Stomach smooth muscle (tissue), 2 donors: ENCODE data around the gene YPEL5.
"Not testable (repeated sequence)": the region's sequence is repeated elsewhere in the genome, so short reads cannot be mapped to it uniquely, and the experiment has no call there.

Source experiments
- H3K27ac ChIP-seq: one replicate; pipeline ENCODE4 v1.7.0; 2013; ENCODE audit warnings: mild to moderate bottlenecking, low read length, inconsistent platforms
- H3K27me3 ChIP-seq, 2 donors: one replicate each; pipeline ENCODE4 v1.7.0; 2013; ENCODE audit warnings: low read length in 2 of 2; ENCODE audit not compliant: insufficient read depth in 2 of 2, control insufficient read depth in 1 of 2
- H3K36me3 ChIP-seq, 2 donors: one replicate each; pipeline ENCODE4 v1.7.0; 2013; ENCODE audit warnings: low read length in 2 of 2; ENCODE audit not compliant: control insufficient read depth in 2 of 2, insufficient read depth in 2 of 2
- H3K4me1 ChIP-seq: one replicate; pipeline ENCODE4 v1.7.0; 2013; ENCODE audit warnings: low read length; ENCODE audit not compliant: control insufficient read depth, insufficient read depth
- H3K4me3 ChIP-seq, 2 donors: one replicate each; pipeline ENCODE4 v1.7.0; 2013; ENCODE audit warnings: low read length in 2 of 2
- H3K9ac ChIP-seq, 2 donors: one replicate each; pipeline ENCODE4 v1.7.0; 2013; ENCODE audit warnings: low read length in 2 of 2, mild to moderate bottlenecking in 1 of 2
- H3K9me3 ChIP-seq, 2 donors: one replicate each; pipeline ENCODE4 v1.7.0; 2013; ENCODE audit warnings: low read length in 2 of 2; ENCODE audit not compliant: control insufficient read depth in 2 of 2
- donor health status: healthy.
- donor health status: Pancreatic carcinoma.

YPEL5 gene

DNA sequence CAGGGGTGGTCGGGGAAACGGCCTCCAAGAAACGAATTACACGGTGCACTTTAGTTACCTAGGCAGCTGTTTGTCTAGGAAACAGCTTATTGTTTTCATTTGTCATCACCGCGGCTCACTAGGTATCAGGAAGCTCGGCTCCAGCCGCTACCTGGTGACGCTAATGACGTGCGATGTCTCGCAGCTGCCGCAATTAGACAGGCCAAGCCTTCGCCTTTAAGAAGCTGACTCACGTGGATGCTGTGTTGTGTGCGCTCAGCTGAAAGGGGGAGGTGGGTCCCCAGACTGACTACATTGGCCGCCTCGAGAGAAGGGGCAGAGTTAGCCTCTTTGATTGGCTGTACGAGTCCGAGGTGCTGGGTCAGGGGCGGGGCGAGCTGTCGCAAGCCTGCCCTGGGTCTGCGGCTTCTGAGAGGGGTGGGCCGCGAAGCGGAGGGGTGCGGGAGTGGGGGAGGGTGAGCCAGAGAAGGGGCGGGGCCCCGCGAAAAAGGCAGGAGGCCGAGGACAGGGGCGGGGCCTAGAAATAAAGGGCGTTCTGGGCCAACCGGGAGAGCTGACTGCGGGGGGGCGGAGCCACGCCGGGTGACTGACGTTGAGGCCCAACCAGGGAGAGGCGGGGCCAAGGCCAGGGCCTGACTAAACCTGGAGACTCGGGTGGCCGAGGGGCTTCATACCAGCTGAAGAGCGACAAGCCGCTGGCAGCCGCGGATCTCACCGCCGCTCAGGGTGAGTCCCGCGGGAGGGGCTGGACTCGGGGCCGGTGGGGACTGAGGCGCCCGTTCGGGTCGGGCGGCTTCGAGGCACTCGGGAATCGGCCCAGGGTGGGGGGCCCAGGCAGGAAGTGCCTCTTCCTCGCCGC is at the start of gene YPEL5:
Gene YPEL5 (plus strand): TSS at position 671 of the 859 bp plus-strand sequence. CDS start 9,645 bp downstream, outside the sequence.
- Histone ChIP-seq H3K9ac (peak within 1 kb of the TSS; percentile 90 to 93), H3K4me3 (peak within 1 kb of the TSS; percentile 79 to 85), H3K36me3 (no peaks in the 10 kb centered on the region), H3K27me3 (no peaks in the 10 kb centered on the region), H3K4me1 (peaks cover 21% of the 10 kb centered on the region), H3K27ac (peak within 1 kb of the TSS; percentile 84), H3K9me3 (no peaks in the 10 kb centered on the region)

DNA sequence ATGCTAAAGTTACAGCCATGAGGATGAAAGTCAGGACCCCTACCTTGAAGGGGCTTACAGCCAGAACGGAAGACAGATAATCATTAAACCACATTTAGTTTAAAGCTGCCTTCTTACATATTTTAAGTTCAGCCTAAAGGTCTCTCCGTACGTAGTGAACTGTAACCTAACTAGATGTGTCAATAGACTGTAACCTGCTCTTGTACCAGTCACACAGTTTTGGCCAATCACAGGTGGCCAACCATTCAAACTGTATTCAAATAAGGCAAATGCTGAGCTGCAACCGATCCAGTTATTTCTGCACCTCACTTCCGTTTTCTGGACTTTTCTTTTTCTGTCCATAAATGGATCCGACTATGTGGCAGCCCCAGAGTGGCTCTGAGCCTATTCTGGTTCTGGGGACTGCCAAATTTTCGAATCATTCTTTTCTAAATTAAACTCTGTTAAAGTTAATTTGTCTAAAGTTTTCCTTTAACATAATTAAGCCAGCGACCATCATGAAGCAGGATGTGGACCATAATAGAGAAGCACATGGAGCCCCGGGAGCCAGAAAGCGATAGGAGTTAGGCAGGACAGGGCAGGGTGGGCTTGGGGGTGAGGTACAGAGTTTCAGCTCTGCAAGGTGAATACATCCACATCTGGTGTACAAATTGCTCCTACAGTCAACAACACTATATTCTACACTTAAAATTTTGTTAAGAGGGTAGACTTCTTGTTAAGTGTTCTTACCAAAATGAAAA is 48.4 kb upstream of the YPEL5 start:
- Histone ChIP-seq H3K9me3 (no peaks in the 10 kb centered on the region), H3K27me3 (peaks cover 3 to 7% of the 10 kb centered on the region in 2 donors), H3K36me3 (no peaks in the 10 kb centered on the region), H3K9ac (no peak overlapping the region), H3K4me3 (no peak overlapping the region), H3K4me1 (no peaks in the 10 kb centered on the region), H3K27ac (no peak overlapping the region)

DNA sequence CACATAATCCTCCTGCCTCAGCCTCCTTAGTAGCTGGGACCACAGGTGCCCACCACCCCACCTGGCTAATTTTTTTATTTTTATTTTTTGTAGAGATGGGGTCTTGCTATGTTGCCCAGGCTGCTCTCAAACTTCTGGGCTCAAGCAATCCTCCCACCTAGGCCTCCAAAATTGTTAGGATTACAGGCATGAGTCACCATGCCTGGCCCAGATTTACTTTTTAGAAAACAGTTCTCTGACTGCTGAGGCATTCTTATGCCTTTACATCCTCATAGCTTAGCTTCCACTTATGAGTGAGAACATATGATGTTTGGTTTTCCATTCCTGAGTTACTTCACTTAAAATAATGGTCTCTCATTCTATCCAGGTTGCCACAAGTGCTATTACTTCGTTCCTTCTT is 47.4 kb upstream of the YPEL5 start:
- not testable (repeated sequence) for H3K36me3 ChIP-seq, H3K27me3 ChIP-seq, H3K4me1 ChIP-seq, H3K4me3 ChIP-seq, H3K27ac ChIP-seq, H3K9me3 ChIP-seq, H3K9ac ChIP-seq

DNA sequence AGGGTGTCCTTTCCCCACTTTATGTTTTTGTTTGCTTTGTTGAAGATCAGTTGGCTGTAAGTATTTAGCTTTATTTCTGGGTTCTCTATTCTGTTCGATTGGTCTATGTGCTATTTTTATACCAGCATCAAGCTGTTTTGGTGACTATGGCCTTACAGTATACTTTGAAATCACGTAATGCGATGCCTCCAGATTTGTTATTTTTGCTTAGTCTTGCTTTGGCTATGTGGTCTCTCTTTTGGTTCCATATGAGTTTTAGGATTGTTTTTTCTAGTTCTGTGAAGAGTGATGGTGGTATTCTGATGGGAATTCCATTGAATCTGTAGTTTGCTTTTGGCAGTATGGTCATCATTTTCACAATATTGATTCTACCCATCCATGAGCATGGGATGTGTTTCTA is 46.1 kb upstream of the YPEL5 start:
- H3K27ac ChIP-seq, H3K4me3 ChIP-seq, H3K4me1 ChIP-seq, H3K9ac ChIP-seq, H3K9me3 ChIP-seq, H3K36me3 ChIP-seq: not testable (repeated sequence)
- peaks cover 3 to 11% of the 10 kb centered on the region in 2 donors for H3K27me3 ChIP-seq

DNA sequence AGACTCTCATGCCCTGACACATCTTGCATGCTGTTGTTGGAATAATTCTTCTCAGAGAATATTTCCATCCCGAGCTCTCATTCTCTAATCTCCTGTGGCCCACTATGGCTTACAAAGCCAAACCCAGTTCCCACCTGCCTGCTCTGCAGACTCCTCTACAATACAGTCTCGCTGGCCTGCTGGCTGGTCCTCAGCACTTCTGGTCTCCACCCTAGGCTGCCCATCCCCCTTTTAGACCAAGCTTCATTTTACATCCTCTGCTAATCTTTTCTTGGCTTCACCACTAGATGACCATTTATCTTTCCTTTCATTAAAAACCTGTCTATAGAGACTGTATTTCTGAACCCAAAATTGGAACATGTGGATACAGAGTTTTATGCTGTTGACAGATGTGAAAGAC is 42.5 kb upstream of the YPEL5 start:
- Histone ChIP-seq H3K36me3 (no peaks in the 10 kb centered on the region), H3K27me3 (peaks cover 4 to 10% of the 10 kb centered on the region in 2 donors), H3K4me3 (no peak overlapping the region), H3K9ac (no peak overlapping the region), H3K9me3 (no peaks in the 10 kb centered on the region), H3K4me1 (no peaks in the 10 kb centered on the region), H3K27ac (no peak overlapping the region)

DNA sequence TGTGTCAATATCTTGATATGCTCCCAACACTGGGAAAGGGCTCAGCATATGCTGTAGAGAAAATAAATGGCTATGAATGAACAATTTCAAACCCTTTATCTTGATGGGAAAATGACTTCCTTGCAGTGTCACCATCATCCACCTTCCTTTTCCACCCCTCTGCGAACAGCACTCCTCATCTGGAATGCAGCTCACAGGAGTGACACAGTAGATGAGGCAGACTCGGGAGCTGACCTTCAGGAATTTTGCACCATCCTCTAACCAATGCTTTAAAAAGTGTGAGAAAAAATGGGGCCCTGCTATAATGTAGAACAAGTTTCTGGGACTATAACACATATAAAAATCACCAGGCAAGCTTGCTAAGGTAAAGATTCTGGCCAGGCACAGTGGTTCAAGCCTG is 41.3 kb upstream of the YPEL5 start:
- no peak overlapping the region for H3K9ac ChIP-seq
- no peak overlapping the region for H3K27ac ChIP-seq

DNA sequence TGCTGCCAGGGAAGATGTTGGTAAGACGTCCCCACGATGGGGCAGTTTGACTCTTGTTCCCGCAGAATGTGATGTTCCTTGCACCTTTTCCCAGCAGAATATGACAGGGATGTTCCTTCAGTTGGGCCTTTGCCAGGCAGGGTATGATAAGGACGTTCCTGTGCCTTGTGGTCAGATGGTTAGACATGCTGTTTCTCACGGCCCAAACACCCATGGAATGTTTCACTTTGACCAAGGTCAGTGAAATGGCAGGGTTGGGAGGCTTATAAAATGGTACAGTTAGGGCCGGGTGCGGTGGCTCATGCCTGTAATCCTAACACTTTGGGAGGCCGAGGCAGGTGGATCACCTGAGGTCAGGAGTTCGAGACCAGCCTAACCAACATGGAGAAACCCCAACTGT is 40.3 kb upstream of the YPEL5 start:
- no peaks in the 10 kb centered on the region for H3K36me3 ChIP-seq
- H3K4me3 ChIP-seq = no peak overlapping the region
- H3K9me3 ChIP-seq = no peaks in the 10 kb centered on the region
- H3K4me1 ChIP-seq = no peaks in the 10 kb centered on the region
- peaks cover 4 to 9% of the 10 kb centered on the region in 2 donors for H3K27me3 ChIP-seq
- H3K27ac ChIP-seq = no peak overlapping the region
- no peak overlapping the region for H3K9ac ChIP-seq

More for the DNA sequence above, 41.3 kb upstream of the YPEL5 start:
- Histone ChIP-seq H3K36me3 (no peaks in the 10 kb centered on the region), H3K27me3 (peaks cover 4 to 10% of the 10 kb centered on the region in 2 donors), H3K9me3 (no peaks in the 10 kb centered on the region), H3K4me1 (no peaks in the 10 kb centered on the region), H3K4me3 (no peak overlapping the region)

DNA sequence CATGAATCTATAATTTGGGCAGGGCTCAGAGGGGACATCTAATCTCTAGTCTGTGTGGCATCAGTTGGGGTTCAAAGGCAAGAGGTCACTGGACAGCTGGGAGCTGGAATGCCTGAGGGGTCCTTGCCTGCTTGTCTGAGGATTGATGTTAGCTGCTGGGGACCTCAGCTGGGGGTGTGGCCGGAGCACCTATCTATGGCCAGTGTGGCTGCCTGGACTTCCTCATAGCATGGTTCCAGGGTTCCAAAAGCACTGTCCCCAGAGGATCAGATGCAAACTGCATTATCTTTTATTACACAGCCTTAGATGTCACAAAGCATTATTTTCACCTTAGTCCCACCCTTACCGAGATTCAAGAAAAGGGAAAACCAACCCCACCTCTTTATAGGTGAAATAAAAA is 38.6 kb upstream of the YPEL5 start:
- Histone ChIP-seq H3K27ac (no peak overlapping the region), H3K4me1 (no peaks in the 10 kb centered on the region), H3K36me3 (no peaks in the 10 kb centered on the region), H3K9ac (no peak overlapping the region), H3K9me3 (no peaks in the 10 kb centered on the region), H3K4me3 (no peak overlapping the region), H3K27me3 (peaks cover 4 to 6% of the 10 kb centered on the region in 2 donors)

DNA sequence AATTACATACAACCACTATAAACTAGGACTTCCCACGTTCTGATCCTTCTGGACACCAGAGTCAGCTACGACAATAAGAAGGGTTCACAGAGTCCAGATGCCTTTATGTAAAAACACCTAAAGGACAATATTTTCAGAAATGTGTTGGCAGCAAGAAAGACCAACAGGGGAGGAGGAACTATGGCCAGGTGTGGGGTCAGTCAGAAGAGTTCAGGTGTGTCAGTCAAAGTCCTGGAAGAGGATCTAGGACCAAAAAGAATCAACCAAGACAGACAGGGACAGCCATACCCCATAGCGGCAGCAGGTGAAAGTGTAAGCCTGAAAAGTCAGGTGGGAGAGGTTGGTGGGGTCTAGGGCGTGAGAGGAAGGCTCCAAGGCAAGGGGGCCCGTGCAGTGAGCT is 38.0 kb upstream of the YPEL5 start:
- H3K27me3 ChIP-seq = peaks cover 4 to 6% of the 10 kb centered on the region in 2 donors
- H3K27ac ChIP-seq = no peak overlapping the region
- no peaks in the 10 kb centered on the region for H3K4me1 ChIP-seq
- H3K4me3 ChIP-seq = no peak overlapping the region
- no peaks in the 10 kb centered on the region for H3K9me3 ChIP-seq
- no peak overlapping the region for H3K9ac ChIP-seq
- no peaks in the 10 kb centered on the region for H3K36me3 ChIP-seq

DNA sequence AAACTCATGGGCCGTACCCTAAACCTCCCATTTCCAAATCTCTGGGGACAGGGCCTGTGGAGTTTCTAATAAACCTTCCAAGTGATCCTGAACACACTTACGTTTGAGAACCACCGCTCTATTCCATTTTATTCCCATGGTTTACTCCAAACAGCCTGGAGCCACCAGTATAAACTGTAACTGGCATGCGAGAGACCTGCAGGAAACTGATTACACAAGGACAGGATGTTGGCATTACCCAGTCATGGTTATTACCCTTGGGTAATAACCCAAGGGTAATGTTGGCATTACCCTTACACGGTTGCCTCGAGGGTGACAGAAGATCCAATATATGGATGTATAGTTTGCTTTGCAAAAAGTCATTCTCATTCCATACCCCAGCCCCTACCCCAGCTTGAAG is 37.0 kb upstream of the YPEL5 start:
- no peaks in the 10 kb centered on the region for H3K9me3 ChIP-seq
- no peak overlapping the region for H3K4me3 ChIP-seq
- no peaks in the 10 kb centered on the region for H3K4me1 ChIP-seq
- H3K27me3 ChIP-seq = peaks cover 3 to 4% of the 10 kb centered on the region in 2 donors
- no peaks in the 10 kb centered on the region for H3K36me3 ChIP-seq
- no peak overlapping the region for H3K27ac ChIP-seq
- H3K9ac ChIP-seq = no peak overlapping the region

DNA sequence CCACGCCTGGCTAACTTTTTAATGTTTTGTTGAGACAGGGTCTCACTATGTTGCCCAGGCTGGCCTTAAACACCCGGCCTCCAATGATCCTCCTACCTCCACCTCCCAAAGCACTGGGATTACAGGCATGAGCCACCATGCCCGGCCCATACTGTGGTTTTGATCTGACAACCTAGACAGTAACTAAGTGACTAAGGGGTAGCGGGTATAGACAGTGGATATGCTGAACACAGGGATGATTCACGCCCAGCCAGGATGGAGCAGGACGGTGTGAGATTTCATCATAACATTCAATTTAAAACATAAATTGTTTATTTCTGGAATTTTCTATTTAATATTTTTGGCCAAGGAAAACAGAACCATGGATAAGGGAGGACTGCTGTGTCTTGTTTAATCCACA is 36.0 kb upstream of the YPEL5 start:
- no peaks in the 10 kb centered on the region for H3K4me1 ChIP-seq
- no peak overlapping the region for H3K4me3 ChIP-seq
- no peak overlapping the region for H3K9ac ChIP-seq
- no peaks in the 10 kb centered on the region for H3K36me3 ChIP-seq
- H3K27ac ChIP-seq = no peak overlapping the region
- no peaks in the 10 kb centered on the region for H3K9me3 ChIP-seq
- H3K27me3 ChIP-seq = peaks cover 3 to 4% of the 10 kb centered on the region in 2 donors
